HFF-Myc (cell line): Measurements from ENCODE around the gene ADAM19.

Source experiments
- DNase-seq: peaks from one replicate; pipeline ENCODE4 v3.0.0-alpha.2; 2011; ENCODE audit warnings: low read depth; ENCODE audit errors: extremely low read depth
- H3K4me3 ChIP-seq: replicated peaks from 2 replicates; pipeline ENCODE4 v1.5.1; 2011; ENCODE audit warnings: low read depth, mild to moderate bottlenecking, control low read depth, low read length
- TF ChIP-seq, protein P1 (sequence below): IDR thresholded peaks from 2 replicates; pipeline ENCODE4 v1.5.1; 2012; ENCODE audit warnings: mild to moderate bottlenecking, low read depth, low read length, control low read depth; ENCODE audit errors: missing control alignments

ADAM19 gene

DNA sequence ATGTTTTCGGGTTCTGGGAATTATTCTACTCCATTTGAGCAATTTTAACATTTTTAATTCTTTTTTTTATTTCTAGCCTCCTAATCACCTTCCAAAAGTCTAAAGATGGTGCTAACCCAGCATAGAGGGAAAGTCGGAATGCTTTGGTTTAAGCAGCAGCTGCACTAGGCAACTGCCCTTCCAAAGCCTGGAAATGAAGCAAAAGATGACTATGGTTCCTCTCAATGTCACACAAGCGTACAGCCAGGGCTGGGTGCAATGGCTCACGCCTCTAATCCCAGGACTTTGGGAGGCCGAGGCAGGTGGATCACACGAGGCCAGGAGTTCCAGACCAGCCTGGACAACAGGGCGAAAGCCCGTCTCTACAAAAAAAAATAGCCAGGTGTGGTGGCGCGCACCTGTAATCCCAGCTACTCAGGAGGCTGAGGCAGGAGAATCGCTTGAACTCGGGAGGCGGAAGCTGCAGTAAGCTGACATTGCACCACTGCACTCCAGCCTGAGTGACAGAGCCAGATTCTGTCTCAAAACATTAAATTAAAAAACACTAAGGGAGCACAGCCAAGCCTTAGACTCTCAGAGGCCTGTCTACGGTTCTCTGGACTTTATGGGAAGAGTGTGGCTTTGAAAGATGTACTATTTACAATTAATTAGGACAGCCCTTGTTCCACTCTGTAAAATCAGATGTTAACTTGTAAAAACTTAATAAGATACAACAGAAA lies 33.1 kb downstream of the ADAM19 start:
- TF ChIP-seq, protein P1, sequence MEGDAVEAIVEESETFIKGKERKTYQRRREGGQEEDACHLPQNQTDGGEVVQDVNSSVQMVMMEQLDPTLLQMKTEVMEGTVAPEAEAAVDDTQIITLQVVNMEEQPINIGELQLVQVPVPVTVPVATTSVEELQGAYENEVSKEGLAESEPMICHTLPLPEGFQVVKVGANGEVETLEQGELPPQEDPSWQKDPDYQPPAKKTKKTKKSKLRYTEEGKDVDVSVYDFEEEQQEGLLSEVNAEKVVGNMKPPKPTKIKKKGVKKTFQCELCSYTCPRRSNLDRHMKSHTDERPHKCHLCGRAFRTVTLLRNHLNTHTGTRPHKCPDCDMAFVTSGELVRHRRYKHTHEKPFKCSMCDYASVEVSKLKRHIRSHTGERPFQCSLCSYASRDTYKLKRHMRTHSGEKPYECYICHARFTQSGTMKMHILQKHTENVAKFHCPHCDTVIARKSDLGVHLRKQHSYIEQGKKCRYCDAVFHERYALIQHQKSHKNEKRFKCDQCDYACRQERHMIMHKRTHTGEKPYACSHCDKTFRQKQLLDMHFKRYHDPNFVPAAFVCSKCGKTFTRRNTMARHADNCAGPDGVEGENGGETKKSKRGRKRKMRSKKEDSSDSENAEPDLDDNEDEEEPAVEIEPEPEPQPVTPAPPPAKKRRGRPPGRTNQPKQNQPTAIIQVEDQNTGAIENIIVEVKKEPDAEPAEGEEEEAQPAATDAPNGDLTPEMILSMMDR = no peak
- no peak for DNase-seq
- H3K4me3 ChIP-seq = no peak overlapping the region

GRCh38 chr5:157541447-157542118 lies 34.0 kb downstream of the ADAM19 start:
- DNase-seq = no peak
- H3K4me3 ChIP-seq = no peak overlapping the region
- TF ChIP-seq, protein P1 = no peak

DNA sequence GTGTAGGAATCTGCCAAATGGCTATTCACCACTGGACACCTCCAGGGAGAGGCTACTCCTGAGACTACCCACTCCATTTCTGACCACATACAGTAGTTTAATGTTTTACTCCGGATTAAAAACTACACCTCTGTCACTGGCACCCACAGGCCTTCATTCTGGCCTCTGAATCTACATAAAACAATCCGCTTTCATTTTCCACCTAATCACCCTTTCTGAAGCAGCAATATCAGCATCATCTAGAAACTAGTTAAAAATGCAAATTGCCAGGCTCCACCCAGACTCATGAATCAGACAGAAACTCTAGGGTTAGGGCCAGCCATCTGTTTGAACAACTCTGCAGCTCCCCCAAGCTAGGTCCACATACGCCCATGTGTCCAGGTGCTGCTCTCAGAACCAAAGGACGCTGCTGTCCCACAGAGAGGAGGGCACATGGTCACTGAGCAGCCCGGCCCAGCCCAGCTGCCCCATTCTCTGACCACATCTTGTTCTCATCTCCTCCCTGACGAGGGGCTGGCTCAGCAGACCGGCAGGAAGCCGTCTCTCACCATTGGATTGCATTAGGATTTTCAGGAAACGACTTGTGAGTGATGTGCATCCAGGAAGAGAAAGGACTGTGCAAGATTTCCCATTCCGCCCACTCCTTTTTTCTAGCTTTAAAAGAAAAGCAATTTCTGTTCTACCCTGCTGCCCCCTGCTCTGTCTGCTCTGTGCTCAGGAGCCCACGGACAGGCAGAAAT lies 34.7 kb downstream of the ADAM19 start:
- DNase-seq = no peak
- H3K4me3 ChIP-seq = no peak overlapping the region
- TF ChIP-seq, protein P1 = no peak

- no peak overlapping the region for H3K4me3 ChIP-seq
- TF ChIP-seq, protein P1 = no peak
- DNase-seq = no peak
Observed at GRCh38 chr5:157540124-157540523, 35.5 kb downstream of the ADAM19 start.

DNA sequence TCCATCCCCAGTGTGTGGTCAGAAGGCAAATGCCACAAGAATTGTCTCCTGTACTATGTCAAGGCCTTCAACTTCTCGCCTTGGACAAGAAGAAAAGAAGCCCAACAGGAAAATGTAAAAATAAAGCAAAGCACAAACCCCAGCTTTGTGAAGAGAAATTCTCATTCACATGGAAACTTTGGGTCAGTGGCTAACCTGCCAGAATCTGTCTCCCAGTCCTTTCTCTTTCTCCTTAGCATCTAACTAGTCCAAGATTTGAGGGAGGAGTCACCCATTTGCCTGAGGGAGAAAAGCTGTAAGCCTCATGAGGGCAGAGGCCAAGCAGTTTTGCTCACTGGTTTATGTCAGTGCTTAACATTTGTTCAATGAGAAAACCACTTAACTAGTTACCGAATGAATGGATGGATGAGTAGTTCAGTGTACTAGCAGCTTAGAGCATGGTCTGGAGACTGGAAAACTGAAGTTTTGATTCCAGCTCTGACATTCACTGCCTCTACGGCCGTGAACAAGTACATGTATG lies 36.0 kb downstream of the ADAM19 start:
- no peak overlapping the region for H3K4me3 ChIP-seq
- DNase-seq = no peak

DNA sequence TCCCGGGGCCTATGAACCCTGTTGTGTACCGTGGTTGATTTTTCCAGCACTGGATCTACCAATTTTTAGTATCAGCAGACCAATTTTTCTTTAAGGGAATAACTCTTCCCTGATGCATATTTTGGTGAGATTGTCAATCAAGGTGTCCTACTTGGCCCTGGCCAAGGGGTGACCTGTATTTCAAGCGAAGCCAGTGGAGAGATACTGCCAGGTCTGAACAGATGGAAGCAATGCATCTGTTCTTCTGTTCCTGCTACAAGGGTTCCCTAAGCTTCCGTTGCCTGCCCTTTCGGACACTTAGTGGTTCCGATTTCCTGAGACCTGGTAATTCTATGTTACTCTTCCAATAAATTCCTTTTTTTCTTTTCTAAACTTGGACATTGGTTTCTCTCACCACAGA lies 37.3 kb downstream of the ADAM19 start:
- no peak for DNase-seq
- H3K4me3 ChIP-seq = no peak overlapping the region
- TF ChIP-seq, protein P1 = no peak

More for the DNA sequence above, 36.0 kb downstream of the ADAM19 start:
- TF ChIP-seq, protein P1 = no peak
